ENCODE measurements around the gene BAIAP2L1.

Gene BAIAP2L1

GRCh38 chr7:98346515-98347069 lies 54.3 kb downstream of the BAIAP2L1 start:
- TF ChIP-seq SUZ12 (IDR thresholded peaks at IDR 0.05; ENCODE audit: extremely low read depth, insufficient read depth, insufficient read length): no peak
- TF ChIP-seq YY1 (IDR thresholded peaks at IDR 0.05; ENCODE audit: insufficient read depth, insufficient read length): no peak
- peaks cover 3% of the 10 kb centered on the region for H3K36me3 ChIP-seq (ENCODE audit: insufficient read depth, insufficient read length, low read length)
- no peaks in the 10 kb centered on the region for H3K9me3 ChIP-seq (ENCODE audit: insufficient read depth, low read length)
- DNase-seq (ENCODE audit: low read depth, low spot score): no peak
- no peak overlapping the region for H3K4me3 ChIP-seq (ENCODE audit: insufficient read length, low read depth)
- H3K27me3 ChIP-seq (ENCODE audit: insufficient read depth, insufficient read length): no peaks in the 10 kb centered on the region
- H3K4me1 ChIP-seq (ENCODE audit: insufficient read depth, insufficient read length): no peaks in the 10 kb centered on the region
- H3K9ac ChIP-seq (ENCODE audit: insufficient read length, low read depth): no peak overlapping the region

- Histone ChIP-seq H3K36me3 (ENCODE audit: insufficient read depth, insufficient read length, low read length) (peaks cover 7% of the 10 kb centered on the region), H3K27me3 (ENCODE audit: insufficient read depth, insufficient read length) (no peaks in the 10 kb centered on the region), H3K4me3 (ENCODE audit: insufficient read length, low read depth) (no peak overlapping the region), H3K9ac (ENCODE audit: insufficient read length, low read depth) (no peak overlapping the region), H3K9me3 (ENCODE audit: insufficient read depth, low read length) (no peaks in the 10 kb centered on the region), H3K4me1 (ENCODE audit: insufficient read depth, insufficient read length) (no peaks in the 10 kb centered on the region)
- TF ChIP-seq YY1 (IDR thresholded peaks at IDR 0.05; ENCODE audit: insufficient read depth, insufficient read length) (no peak), SUZ12 (IDR thresholded peaks at IDR 0.05; ENCODE audit: extremely low read depth, insufficient read depth, insufficient read length) (no peak), ZNF274 (IDR thresholded peaks at IDR 0.05; ENCODE audit: low read depth, low read length) (no peak)
- DNase-seq (ENCODE audit: low read depth, low spot score): no peak
Observed at GRCh38 chr7:98341106-98341505, 59.8 kb downstream of the BAIAP2L1 start.

GRCh38 chr7:98339043-98339442 lies 61.8 kb downstream of the BAIAP2L1 start:
- H3K9ac ChIP-seq (ENCODE audit: insufficient read length, low read depth): no peak overlapping the region
- DNase-seq (ENCODE audit: low read depth, low spot score): no peak
- H3K9me3 ChIP-seq (ENCODE audit: insufficient read depth, low read length): no peaks in the 10 kb centered on the region
- TF ChIP-seq YY1 (IDR thresholded peaks at IDR 0.05; ENCODE audit: insufficient read depth, insufficient read length): no peak
- no peak for TF ChIP-seq ZNF274 (IDR thresholded peaks at IDR 0.05; ENCODE audit: low read depth, low read length)
- TF ChIP-seq SUZ12 (IDR thresholded peaks at IDR 0.05; ENCODE audit: extremely low read depth, insufficient read depth, insufficient read length): no peak
- no peak overlapping the region for H3K4me3 ChIP-seq (ENCODE audit: insufficient read length, low read depth)
- H3K4me1 ChIP-seq (ENCODE audit: insufficient read depth, insufficient read length): no peaks in the 10 kb centered on the region
- no peaks in the 10 kb centered on the region for H3K27me3 ChIP-seq (ENCODE audit: insufficient read depth, insufficient read length)
- peaks cover 7% of the 10 kb centered on the region for H3K36me3 ChIP-seq (ENCODE audit: insufficient read depth, insufficient read length, low read length)

- peaks cover 7% of the 10 kb centered on the region for H3K36me3 ChIP-seq (ENCODE audit: insufficient read depth, insufficient read length, low read length)
- H3K4me3 ChIP-seq (ENCODE audit: insufficient read length, low read depth): no peak overlapping the region
- TF ChIP-seq ZNF274 (IDR thresholded peaks at IDR 0.05; ENCODE audit: low read depth, low read length) (no peak), SUZ12 (IDR thresholded peaks at IDR 0.05; ENCODE audit: extremely low read depth, insufficient read depth, insufficient read length) (no peak), YY1 (IDR thresholded peaks at IDR 0.05; ENCODE audit: insufficient read depth, insufficient read length) (no peak)
- H3K9ac ChIP-seq (ENCODE audit: insufficient read length, low read depth): no peak overlapping the region
- H3K4me1 ChIP-seq (ENCODE audit: insufficient read depth, insufficient read length): no peaks in the 10 kb centered on the region
- no peaks in the 10 kb centered on the region for H3K9me3 ChIP-seq (ENCODE audit: insufficient read depth, low read length)
- H3K27me3 ChIP-seq (ENCODE audit: insufficient read depth, insufficient read length): no peaks in the 10 kb centered on the region
- DNase-seq (ENCODE audit: low read depth, low spot score): no peak
Observed at GRCh38 chr7:98338441-98338840, 62.4 kb downstream of the BAIAP2L1 start.

- DNase-seq (ENCODE audit: low read depth, low spot score): no peak
- Histone ChIP-seq H3K9ac (ENCODE audit: insufficient read length, low read depth) (no peak overlapping the region), H3K36me3 (ENCODE audit: insufficient read depth, insufficient read length, low read length) (peaks cover 10% of the 10 kb centered on the region), H3K27me3 (ENCODE audit: insufficient read depth, insufficient read length) (no peaks in the 10 kb centered on the region), H3K4me3 (ENCODE audit: insufficient read length, low read depth) (no peak overlapping the region), H3K9me3 (ENCODE audit: insufficient read depth, low read length) (no peaks in the 10 kb centered on the region), H3K4me1 (ENCODE audit: insufficient read depth, insufficient read length) (no peaks in the 10 kb centered on the region)
- TF ChIP-seq SUZ12 (IDR thresholded peaks at IDR 0.05; ENCODE audit: extremely low read depth, insufficient read depth, insufficient read length) (no peak), YY1 (IDR thresholded peaks at IDR 0.05; ENCODE audit: insufficient read depth, insufficient read length) (no peak), ZNF274 (IDR thresholded peaks at IDR 0.05; ENCODE audit: low read depth, low read length) (no peak)
Observed at GRCh38 chr7:98335411-98335977, 65.4 kb downstream of the BAIAP2L1 start.

GRCh38 chr7:98334081-98334480 lies 66.8 kb downstream of the BAIAP2L1 start:
- H3K9me3 ChIP-seq (ENCODE audit: insufficient read depth, low read length): no peaks in the 10 kb centered on the region
- peaks cover 3% of the 10 kb centered on the region for H3K36me3 ChIP-seq (ENCODE audit: insufficient read depth, insufficient read length, low read length)
- no peak overlapping the region for H3K9ac ChIP-seq (ENCODE audit: insufficient read length, low read depth)
- no peak for DNase-seq (ENCODE audit: low read depth, low spot score)
- no peak for TF ChIP-seq ZNF274 (IDR thresholded peaks at IDR 0.05; ENCODE audit: low read depth, low read length)
- H3K4me1 ChIP-seq (ENCODE audit: insufficient read depth, insufficient read length): no peaks in the 10 kb centered on the region
- H3K27me3 ChIP-seq (ENCODE audit: insufficient read depth, insufficient read length): no peaks in the 10 kb centered on the region
- no peak overlapping the region for H3K4me3 ChIP-seq (ENCODE audit: insufficient read length, low read depth)

- Histone ChIP-seq H3K9ac (ENCODE audit: insufficient read length, low read depth) (no peak overlapping the region), H3K36me3 (ENCODE audit: insufficient read depth, insufficient read length, low read length) (peaks cover 7% of the 10 kb centered on the region), H3K4me3 (ENCODE audit: insufficient read length, low read depth) (no peak overlapping the region), H3K27me3 (ENCODE audit: insufficient read depth, insufficient read length) (no peaks in the 10 kb centered on the region), H3K4me1 (ENCODE audit: insufficient read depth, insufficient read length) (no peaks in the 10 kb centered on the region), H3K9me3 (ENCODE audit: insufficient read depth, low read length) (no peaks in the 10 kb centered on the region)
- TF ChIP-seq YY1 (IDR thresholded peaks at IDR 0.05; ENCODE audit: insufficient read depth, insufficient read length): no peak
- TF ChIP-seq SUZ12 (IDR thresholded peaks at IDR 0.05; ENCODE audit: extremely low read depth, insufficient read depth, insufficient read length): no peak
- TF ChIP-seq ZNF274 (IDR thresholded peaks at IDR 0.05; ENCODE audit: low read depth, low read length): no peak
- no peak for DNase-seq (ENCODE audit: low read depth, low spot score)
Observed at GRCh38 chr7:98330926-98331529, 69.9 kb downstream of the BAIAP2L1 start.
